Right cardiac atrium (tissue), 5 donors: ENCODE measurements around the gene CCDC186. TPM values are rescaled to one million over a fixed set of nuclear protein-coding genes. Genes with fewer than 3 reads are reported as not detected.
"Not testable (repeated sequence)": the region's sequence is repeated elsewhere in the genome, so short reads cannot be mapped to it uniquely, and the experiment has no call there.

ENCODE experiments used
- ATAC-seq, 2 donors: fragments of 200-7000 bp; cut with Tn5 transposase; one replicate each; pipeline versions ENCODE4 v1.8.0 to v1.9.1; 2020; ENCODE audit warnings: moderate library complexity in 2 of 2, mild to moderate bottlenecking in 1 of 2
- DNase-seq, 3 donors: peaks; one replicate each; pipeline ENCODE4 v3.0.0-alpha.2; 2020
- H3K27ac ChIP-seq: one replicate; pipeline ENCODE4 v1.5.1; 2013; ENCODE audit warnings: mild to moderate bottlenecking, low read length, control low read depth, moderate library complexity
- H3K27me3 ChIP-seq: one replicate; pipeline ENCODE4 v1.6.1; 2013; ENCODE audit not compliant: control insufficient read depth, insufficient read depth
- H3K4me1 ChIP-seq: one replicate; pipeline ENCODE4 v1.6.1; 2013; ENCODE audit warnings: low read length; ENCODE audit not compliant: control insufficient read depth, insufficient read depth
- H3K4me3 ChIP-seq: one replicate; pipeline ENCODE4 v1.5.1; 2013; ENCODE audit warnings: low read length, control low read depth
- H3K9me3 ChIP-seq: one replicate; pipeline ENCODE4 v1.6.1; 2013; ENCODE audit warnings: low read length; ENCODE audit not compliant: control insufficient read depth
- WGBS: extraction: QIAGEN DNeasy Blood & Tissue Kit; methylation state at CpG from one replicate; pipeline ENCODE4 v1.1.7; 2013; 5-methylcytosine and 5-hydroxymethylcytosine counted together
- intact Hi-C, 4 donors: fragments of 100-400 bp; cut with DNase I; formaldehyde crosslinking; loops; one replicate each; pipeline versions ENCODE4 v1.11.0 to v1.14.0; 2022 to 2023
- polyA plus RNA-seq: library from polyadenylated mRNA; stranded (reverse); fragments of 200-250 nt; gene quantifications from one replicate; pipeline ENCODE4 v1.2.3, GENCODE V29; 2013
- total RNA-seq, 4 donors: library from RNA; stranded (reverse); fragmentation: NEBNext Ultra II Directional; extraction: Animal tissue kit (Norgen Biotek cat#: 25700); gene quantifications; one replicate each; pipeline ENCODE4 v1.2.1, GENCODE V29; 2021
- donor health status: healthy with polysubstance abuse.
- donor health status: DM: no; HTN: yes; CAD: no.
- donor health status: DM: no; HTN: no; CAD: no.
- donor health status: DM: no; HTN: yes; CAD: no; lungs with severe emphysema.
- donor health status: DM: yes; HTN: yes; CAD: no.

Gene CCDC186
- total and polyA plus RNA-seq, 5 donors = 6.7 to 29.4 (median 20.7) TPM

GRCh38 chr10:114151486-114151885, 22.5 kb downstream of the CCDC186 start:
- no peak for ATAC-seq
- DNase-seq = no peak
- 93% methylated on average over 2 of the region's 2 CpGs for WGBS
- Histone ChIP-seq H3K27ac (no peak overlapping the region), H3K4me3 (no peak overlapping the region), H3K9me3 (no peaks in the 10 kb centered on the region), H3K27me3 (no peaks in the 10 kb centered on the region), H3K4me1 (no peaks in the 10 kb centered on the region)
- intact Hi-C loops = no loop called here

- H3K27me3 ChIP-seq, H3K4me1 ChIP-seq, H3K27ac ChIP-seq, H3K9me3 ChIP-seq, intact Hi-C loops, ATAC-seq, H3K4me3 ChIP-seq, DNase-seq: not testable (repeated sequence)
- WGBS = 63% methylated on average over 3 of the region's 3 CpGs
Measured at GRCh38 chr10:114149476-114149875, 24.5 kb downstream of the CCDC186 start.

GRCh38 chr10:114143160-114143559, 30.8 kb downstream of the CCDC186 start:
- Histone ChIP-seq H3K27me3 (no peaks in the 10 kb centered on the region), H3K4me3 (no peak overlapping the region), H3K9me3 (no peaks in the 10 kb centered on the region), H3K4me1 (no peaks in the 10 kb centered on the region), H3K27ac (no peak overlapping the region)
- no peak for ATAC-seq
- no peak for DNase-seq
- WGBS = 98% methylated on average over 1 of the region's 1 CpG
- intact Hi-C loops = no loop called here

GRCh38 chr10:114142018-114142417, 32.0 kb downstream of the CCDC186 start:
- DNase-seq (no peak), ATAC-seq (peak; percentile 45)
- no peak overlapping the region for H3K4me3 ChIP-seq
- no peaks in the 10 kb centered on the region for H3K9me3 ChIP-seq
- no peaks in the 10 kb centered on the region for H3K4me1 ChIP-seq
- no peaks in the 10 kb centered on the region for H3K27me3 ChIP-seq
- no peak overlapping the region for H3K27ac ChIP-seq
- WGBS = 54% methylated on average over 3 of the region's 3 CpGs
- intact Hi-C loops = no loop called here

GRCh38 chr10:114140827-114141226, 33.2 kb downstream of the CCDC186 start:
- H3K27me3 ChIP-seq, H3K9me3 ChIP-seq, intact Hi-C loops, H3K27ac ChIP-seq, DNase-seq, ATAC-seq, H3K4me3 ChIP-seq, H3K4me1 ChIP-seq: not testable (repeated sequence)
- WGBS = 94% methylated on average over 2 of the region's 2 CpGs

GRCh38 chr10:114140036-114140435, 34.0 kb downstream of the CCDC186 start:
- ATAC-seq = no peak

GRCh38 chr10:114138581-114138980, 35.4 kb downstream of the CCDC186 start:
- H3K9me3 ChIP-seq = no peaks in the 10 kb centered on the region
- H3K27ac ChIP-seq = no peak overlapping the region
- 78% methylated on average over 3 of the region's 3 CpGs for WGBS

More at GRCh38 chr10:114140036-114140435, 34.0 kb downstream of the CCDC186 start:
- no peaks in the 10 kb centered on the region for H3K9me3 ChIP-seq
- H3K4me3 ChIP-seq = no peak overlapping the region
- H3K27ac ChIP-seq = no peak overlapping the region
- intact Hi-C loops = no loop called here
- no peaks in the 10 kb centered on the region for H3K27me3 ChIP-seq
- WGBS = 90% methylated on average over 1 of the region's 1 CpG
- H3K4me1 ChIP-seq = no peaks in the 10 kb centered on the region
- DNase-seq = no peak

GRCh38 chr10:114135476-114135875, 38.5 kb downstream of the CCDC186 start:
- WGBS = 86% methylated on average over 2 of the region's 2 CpGs
- H3K4me3 ChIP-seq = no peak overlapping the region

More at GRCh38 chr10:114138581-114138980, 35.4 kb downstream of the CCDC186 start:
- H3K4me3 ChIP-seq = no peak overlapping the region
- H3K4me1 ChIP-seq = no peaks in the 10 kb centered on the region
- no peak for DNase-seq
- intact Hi-C loops = loop anchor here in 1 of 4 donors (10.0 kb wide), 1 partner anchor 806 kb away; no protein-coding TSS in a partner anchor
- no peaks in the 10 kb centered on the region for H3K27me3 ChIP-seq
- no peak for ATAC-seq

GRCh38 chr10:114131094-114131493, 42.9 kb downstream of the CCDC186 start:
- DNase-seq = no peak
- Histone ChIP-seq H3K4me1 (no peaks in the 10 kb centered on the region), H3K27ac (no peak overlapping the region), H3K27me3 (no peaks in the 10 kb centered on the region), H3K4me3 (no peak overlapping the region), H3K9me3 (no peaks in the 10 kb centered on the region)
- no peak for ATAC-seq
- 83% methylated on average over 3 of the region's 3 CpGs for WGBS
- intact Hi-C loops = loop anchor here in 1 of 4 donors (10.0 kb wide), 1 partner anchor 814 kb away; no protein-coding TSS in a partner anchor

More at GRCh38 chr10:114135476-114135875, 38.5 kb downstream of the CCDC186 start:
- H3K27me3 ChIP-seq = no peaks in the 10 kb centered on the region
- H3K27ac ChIP-seq = no peak overlapping the region
- no peak for DNase-seq
- intact Hi-C loops = loop anchor here in 1 of 4 donors (10.0 kb wide), 1 partner anchor 809 kb away; no protein-coding TSS in a partner anchor
- no peaks in the 10 kb centered on the region for H3K9me3 ChIP-seq
- ATAC-seq = no peak
- H3K4me1 ChIP-seq = no peaks in the 10 kb centered on the region

- intact Hi-C loops = no loop called here
- H3K27ac ChIP-seq = no peak overlapping the region
- WGBS = 94% methylated on average over 1 of the region's 1 CpG
Measured at GRCh38 chr10:114121031-114121430, 53.0 kb downstream of the CCDC186 start.

GRCh38 chr10:114118514-114118913, 55.5 kb downstream of the CCDC186 start:
- DNase-seq (no peak), ATAC-seq (no peak)
- no peaks in the 10 kb centered on the region for H3K9me3 ChIP-seq
- H3K27me3 ChIP-seq = no peaks in the 10 kb centered on the region
- intact Hi-C loops = no loop called here
- no peak overlapping the region for H3K4me3 ChIP-seq
- H3K27ac ChIP-seq = peak overlapping the region; percentile 12
- 57% methylated on average over 2 of the region's 2 CpGs for WGBS
- no peaks in the 10 kb centered on the region for H3K4me1 ChIP-seq

More at GRCh38 chr10:114121031-114121430, 53.0 kb downstream of the CCDC186 start:
- DNase-seq = no peak
- no peak for ATAC-seq
- H3K9me3 ChIP-seq = no peaks in the 10 kb centered on the region
- H3K4me3 ChIP-seq = no peak overlapping the region
- no peaks in the 10 kb centered on the region for H3K4me1 ChIP-seq
- H3K27me3 ChIP-seq = no peaks in the 10 kb centered on the region

GRCh38 chr10:114117728-114118127, 56.3 kb downstream of the CCDC186 start:
- ATAC-seq (no peak), DNase-seq (no peak)
- Histone ChIP-seq H3K9me3 (no peaks in the 10 kb centered on the region), H3K4me3 (no peak overlapping the region), H3K27me3 (no peaks in the 10 kb centered on the region), H3K27ac (no peak overlapping the region), H3K4me1 (no peaks in the 10 kb centered on the region)
- intact Hi-C loops = no loop called here
- 72% methylated on average over 2 of the region's 2 CpGs for WGBS
